OCI-LY3 (cell line): ENCODE data around the gene ZNF319.

Source experiments
- H2AFZ ChIP-seq: fragments of 200-600, 300-600 bp; shearing (Covaris generic); 2 replicates; pipeline ENCODE4 v1.6.0; 2014; ENCODE audit warnings: antibody characterized with exemption, low read depth, low read length
- H3K27ac ChIP-seq: fragments of 200-600, 300-600 bp; sonication (generic); 2 replicates; pipeline ENCODE4 v1.5.1; 2014; ENCODE audit warnings: mild to moderate bottlenecking, low read length, moderate library complexity, mixed read lengths
- H3K27me3 ChIP-seq: fragments of 200-600, 300-600 bp; sonication (generic); 2 replicates; pipeline ENCODE4 v1.6.1; 2014; ENCODE audit warnings: low read depth, low read length, mixed read lengths
- H3K36me3 ChIP-seq: fragments of 200-600, 300-600 bp; sonication (generic); replicated peaks from 2 replicates; pipeline ENCODE3; 2014; ENCODE audit warnings: low read depth, low read length, mixed read lengths
- H3K4me1 ChIP-seq: fragments of 300-600, 200-600 bp; sonication (generic); 2 replicates; pipeline ENCODE4 v1.6.1; 2014; ENCODE audit warnings: low read length, mixed read lengths
- H3K4me2 ChIP-seq: fragments of 200-600, 300-600 bp; sonication (generic); 2 replicates; pipeline ENCODE4 v1.6.1; 2014; ENCODE audit warnings: low read length, mixed read lengths
- H3K4me3 ChIP-seq: fragments of 300-600, 200-600 bp; sonication (generic); 2 replicates; pipeline ENCODE4 v1.5.1; 2014; ENCODE audit warnings: antibody characterized with exemption, mild to moderate bottlenecking, low read length, moderate library complexity
- H3K79me2 ChIP-seq: fragments of 300-600, 200-600 bp; shearing (Covaris generic); 2 replicates; pipeline ENCODE4 v1.6.1; 2014; ENCODE audit warnings: mild to moderate bottlenecking, low read length, mixed read lengths
- H3K9ac ChIP-seq: fragments of 300-600, 200-600 bp; shearing (Covaris generic); 2 replicates; pipeline ENCODE4 v1.6.0; 2014; ENCODE audit warnings: mild to moderate bottlenecking, low read length, moderate library complexity
- H3K9me3 ChIP-seq: fragments of 200-600, 300-600 bp; shearing (Covaris generic); 2 replicates; pipeline ENCODE4 v1.6.1; 2014; ENCODE audit warnings: low read length, mixed read lengths; ENCODE audit not compliant: insufficient read depth
- H4K20me1 ChIP-seq: fragments of 200-600, 300-600 bp; sonication (generic); 2 replicates; pipeline ENCODE4 v1.6.1; 2016; ENCODE audit warnings: low read length, mixed read lengths; ENCODE audit not compliant: insufficient read depth
- CTCF ChIP-seq: fragments of 200-600, 300-600 bp; sonication (generic); IDR thresholded peaks from 2 replicates; pipeline ENCODE4 v1.5.1; 2014; ENCODE audit warnings: antibody characterized with exemption, low read length, low read depth
- EZH2phosphoT487 ChIP-seq: fragments of 200-600 bp; shearing (Covaris generic); IDR thresholded peaks from 2 replicates; pipeline ENCODE4 v1.6.1; 2018; ENCODE audit warnings: antibody characterized with exemption, mixed run types, low read depth

ZNF319 gene

GRCh38 chr16:57988929-57989328 lies 11.5 kb downstream of the ZNF319 start:
- no peak for TF ChIP-seq CTCF
- no peak for TF ChIP-seq EZH2phosphoT487
- Histone ChIP-seq H3K27ac (no peak overlapping the region), H3K79me2 (no peaks in the 10 kb centered on the region), H3K4me1 (no peaks in the 10 kb centered on the region; the same call in 1 of the 2 replicates), H3K9ac (no peak overlapping the region), H2AFZ (no peak overlapping the region), H3K27me3 (no peaks in the 10 kb centered on the region), H4K20me1 (no peaks in the 10 kb centered on the region), H3K4me3 (no peak overlapping the region), H3K36me3 (no peaks in the 10 kb centered on the region), H3K9me3 (no peaks in the 10 kb centered on the region), H3K4me2 (no peak overlapping the region)

- H3K4me3 ChIP-seq = no peak overlapping the region
These were observed 12.9 kb downstream of the ZNF319 start for GRCh38 chr16:57987441-57988177.

GRCh38 chr16:57986196-57986595 lies 14.3 kb downstream of the ZNF319 start:
- Histone ChIP-seq H4K20me1 (no peaks in the 10 kb centered on the region), H2AFZ (no peak overlapping the region), H3K9me3 (no peaks in the 10 kb centered on the region), H3K79me2 (no peaks in the 10 kb centered on the region), H3K4me2 (no peak overlapping the region), H3K27me3 (no peaks in the 10 kb centered on the region; the same call in 1 of the 2 replicates), H3K9ac (no peak overlapping the region), H3K4me3 (no peak overlapping the region), H3K27ac (no peak overlapping the region), H3K4me1 (no peaks in the 10 kb centered on the region; the same call in 1 of the 2 replicates), H3K36me3 (no peaks in the 10 kb centered on the region)
- TF ChIP-seq EZH2phosphoT487 (no peak), CTCF (no peak)

More at GRCh38 chr16:57987441-57988177, 12.9 kb downstream of the ZNF319 start:
- Histone ChIP-seq H3K79me2 (no peaks in the 10 kb centered on the region), H3K9me3 (no peaks in the 10 kb centered on the region), H3K27me3 (no peaks in the 10 kb centered on the region), H3K4me2 (no peak overlapping the region), H3K9ac (no peak overlapping the region), H3K27ac (no peak overlapping the region), H4K20me1 (no peaks in the 10 kb centered on the region), H2AFZ (no peak overlapping the region), H3K36me3 (no peaks in the 10 kb centered on the region), H3K4me1 (no peaks in the 10 kb centered on the region; the same call in 1 of the 2 replicates)
- TF ChIP-seq CTCF (no peak), EZH2phosphoT487 (no peak)

GRCh38 chr16:57985204-57986181 lies 15.0 kb downstream of the ZNF319 start:
- no peak overlapping the region for H3K9ac ChIP-seq
- H3K79me2 ChIP-seq = no peaks in the 10 kb centered on the region
- no peak overlapping the region for H3K27ac ChIP-seq
- no peaks in the 10 kb centered on the region for H3K9me3 ChIP-seq
- TF ChIP-seq CTCF = no peak
- no peak for TF ChIP-seq EZH2phosphoT487
- H3K4me2 ChIP-seq = no peak overlapping the region
- H2AFZ ChIP-seq = no peak overlapping the region
- no peaks in the 10 kb centered on the region; the same call in 1 of the 2 replicates for H3K27me3 ChIP-seq
- H3K4me3 ChIP-seq = no peak overlapping the region
- H3K4me1 ChIP-seq = no peaks in the 10 kb centered on the region; the same call in 1 of the 2 replicates
- no peaks in the 10 kb centered on the region for H4K20me1 ChIP-seq
- no peaks in the 10 kb centered on the region for H3K36me3 ChIP-seq
